WERI-Rb-1 (cell line): Measurements from ENCODE around the gene GNAI2.
"Not testable (repeated sequence)": the region's sequence is repeated elsewhere in the genome, so short reads cannot be mapped to it uniquely, and the experiment has no call there.

Experiments used
- DNase-seq: peaks from one replicate; pipeline ENCODE4 v3.0.0-alpha.2; 2020
- H3K27ac ChIP-seq: fragments of 250-450 bp; sonication (Bioruptor Pico); 2 replicates; pipeline ENCODE4 v1.5.1; 2020; ENCODE audit warnings: mild to moderate bottlenecking, moderate library complexity
- H3K27me3 ChIP-seq: fragments of 250-450 bp; sonication (Bioruptor Pico); 2 replicates; pipeline ENCODE4 v1.5.1; 2021; ENCODE audit warnings: mild to moderate bottlenecking, low read depth, moderate library complexity; ENCODE audit not compliant: insufficient read depth, severe bottlenecking
- H3K36me3 ChIP-seq: fragments of 250-450 bp; sonication (Bioruptor Pico); 2 replicates; pipeline ENCODE4 v1.5.1; 2020; ENCODE audit warnings: mild to moderate bottlenecking, moderate library complexity
- H3K4me3 ChIP-seq: 2 replicates; pipeline ENCODE4 v1.5.1; 2011; ENCODE audit warnings: low read depth, mild to moderate bottlenecking, control low read depth, low read length
- H3K9me3 ChIP-seq: fragments of 250-450 bp; sonication (Bioruptor Pico); 2 replicates; pipeline ENCODE4 v1.5.1; 2021; ENCODE audit warnings: mild to moderate bottlenecking, moderate library complexity; ENCODE audit not compliant: severe bottlenecking
- CTCF ChIP-seq: IDR thresholded peaks from 2 replicates; pipeline ENCODE4 v1.5.1; 2011; ENCODE audit warnings: low read depth, mild to moderate bottlenecking, control low read depth, inconsistent platforms, low read length

GNAI2 gene

GRCh38 chr3:50269977-50270413 lies 34.0 kb downstream of the GNAI2 start:
- TF ChIP-seq CTCF = no peak
- H3K4me3 ChIP-seq = no peak overlapping the region
- H3K9me3 ChIP-seq = no peaks in the 10 kb centered on the region
- H3K27ac ChIP-seq = no peak overlapping the region
- H3K27me3 ChIP-seq = peaks cover 6% of the 10 kb centered on the region
- H3K36me3 ChIP-seq = no peaks in the 10 kb centered on the region
- DNase-seq = no peak

GRCh38 chr3:50270422-50271224 lies 34.6 kb downstream of the GNAI2 start:
- no peaks in the 10 kb centered on the region for H3K36me3 ChIP-seq
- H3K9me3 ChIP-seq = no peaks in the 10 kb centered on the region
- TF ChIP-seq CTCF = no peak
- H3K27me3 ChIP-seq = peaks cover 6% of the 10 kb centered on the region
- H3K27ac ChIP-seq = no peak overlapping the region
- DNase-seq = no peak
- H3K4me3 ChIP-seq = no peak overlapping the region

- DNase-seq = no peak
- Histone ChIP-seq H3K27me3 (peaks cover 6% of the 10 kb centered on the region), H3K36me3 (no peaks in the 10 kb centered on the region), H3K4me3 (no peak overlapping the region), H3K27ac (no peak overlapping the region), H3K9me3 (no peaks in the 10 kb centered on the region)
- no peak for TF ChIP-seq CTCF
These were observed 35.4 kb downstream of the GNAI2 start for GRCh38 chr3:50271314-50271936.

GRCh38 chr3:50272538-50272910 lies 36.5 kb downstream of the GNAI2 start:
- H3K9me3 ChIP-seq, DNase-seq, H3K36me3 ChIP-seq, H3K27ac ChIP-seq, H3K4me3 ChIP-seq, H3K27me3 ChIP-seq: not testable (repeated sequence)

GRCh38 chr3:50272911-50273688 lies 37.1 kb downstream of the GNAI2 start:
- TF ChIP-seq CTCF = peak; percentile 98
- Histone ChIP-seq H3K27me3 (peaks cover 6% of the 10 kb centered on the region), H3K27ac (no peak overlapping the region), H3K36me3 (no peaks in the 10 kb centered on the region), H3K4me3 (no peak overlapping the region), H3K9me3 (no peaks in the 10 kb centered on the region)
- DNase-seq = peak; percentile 85

GRCh38 chr3:50273689-50274065 lies 37.7 kb downstream of the GNAI2 start:
- no peak for TF ChIP-seq CTCF
- Histone ChIP-seq H3K27ac (no peak overlapping the region), H3K27me3 (peaks cover 6% of the 10 kb centered on the region), H3K36me3 (no peaks in the 10 kb centered on the region), H3K4me3 (no peak overlapping the region), H3K9me3 (no peaks in the 10 kb centered on the region)
- no peak for DNase-seq
